Skeletal muscle tissue (tissue), 4 donors: ENCODE results near the gene TRABD2B. TPM values are rescaled to one million over a fixed set of nuclear protein-coding genes. Genes with fewer than 3 reads are reported as not detected.

Source experiments
- H3K27ac ChIP-seq: one replicate; pipeline ENCODE4 v1.7.0; 2013; ENCODE audit warnings: mild to moderate bottlenecking, low read depth, low read length, inconsistent platforms
- H3K27me3 ChIP-seq, 3 donors: one replicate each; pipeline ENCODE4 v1.7.0; 2013; ENCODE audit warnings: low read length in 3 of 3; ENCODE audit not compliant: control insufficient read depth in 3 of 3, insufficient read depth in 3 of 3
- H3K36me3 ChIP-seq, 3 donors: one replicate each; pipeline ENCODE4 v1.7.0; 2013; ENCODE audit warnings: low read length in 3 of 3; ENCODE audit not compliant: control insufficient read depth in 3 of 3, insufficient read depth in 3 of 3
- H3K4me1 ChIP-seq, 3 donors: one replicate each; pipeline ENCODE4 v1.7.0; 2013; ENCODE audit warnings: low read length in 3 of 3, mild to moderate bottlenecking in 3 of 3; ENCODE audit not compliant: control insufficient read depth in 3 of 3, insufficient read depth in 3 of 3
- H3K4me3 ChIP-seq, 3 donors: one replicate each; pipeline ENCODE4 v1.7.0; 2013; ENCODE audit warnings: low read length in 3 of 3
- H3K9ac ChIP-seq, 3 donors: one replicate each; pipeline ENCODE4 v1.7.0; 2013; ENCODE audit warnings: low read length in 3 of 3, mild to moderate bottlenecking in 3 of 3, moderate library complexity in 2 of 3, low read depth in 1 of 3
- H3K9me3 ChIP-seq, 3 donors: one replicate each; pipeline ENCODE4 v1.7.0; 2013; ENCODE audit warnings: low read length in 3 of 3; ENCODE audit not compliant: control insufficient read depth in 3 of 3
- total RNA-seq: library from RNA; depleted of rRNA; stranded (reverse); fragments of >200 nt; gene quantifications from one replicate; pipeline ENCODE4 v1.2.3, GENCODE V29; 2014
- donor health status: Osteomylitis.

TRABD2B gene
- total RNA-seq, 1 donor from 2014 or later = 0.52 TPM

DNA sequence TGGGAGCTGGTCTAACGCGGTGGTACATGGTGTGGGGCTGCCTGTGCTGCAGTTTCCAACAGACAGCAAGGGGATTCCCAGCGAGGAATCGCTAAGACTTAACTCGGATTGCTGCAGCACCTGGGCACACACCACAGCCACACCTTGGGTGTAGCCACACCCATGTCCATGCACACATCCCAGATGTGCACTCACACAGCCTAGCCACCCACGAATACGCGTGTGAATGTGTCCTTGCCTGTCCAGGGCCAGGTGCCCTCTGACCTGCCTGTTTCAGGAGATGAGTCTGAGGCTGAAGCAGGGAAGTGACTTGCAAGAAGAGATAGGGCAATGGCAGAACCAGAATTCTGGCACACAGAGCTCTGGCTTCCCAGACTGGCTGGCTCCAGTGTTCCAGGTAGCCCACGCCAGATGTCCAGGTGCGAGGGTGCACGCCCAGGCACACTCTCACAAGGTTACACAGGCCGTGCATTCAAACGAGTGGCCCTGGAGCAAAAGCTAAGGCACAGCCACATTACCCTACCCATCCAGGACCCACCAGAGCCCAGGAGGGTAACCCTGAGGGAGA, 272.7 kb downstream of the TRABD2B start:
- Histone ChIP-seq H3K9me3 (no peaks in the 10 kb centered on the region), H3K36me3 (no peaks in the 10 kb centered on the region), H3K27me3 (peaks cover 45 to 57% (median 49%) of the 10 kb centered on the region in 3 donors), H3K4me3 (no peak overlapping the region), H3K4me1 (peaks cover 2 to 16% (median 15%) of the 10 kb centered on the region in 3 donors), H3K27ac (no peak overlapping the region), H3K9ac (no peak overlapping the region)

DNA sequence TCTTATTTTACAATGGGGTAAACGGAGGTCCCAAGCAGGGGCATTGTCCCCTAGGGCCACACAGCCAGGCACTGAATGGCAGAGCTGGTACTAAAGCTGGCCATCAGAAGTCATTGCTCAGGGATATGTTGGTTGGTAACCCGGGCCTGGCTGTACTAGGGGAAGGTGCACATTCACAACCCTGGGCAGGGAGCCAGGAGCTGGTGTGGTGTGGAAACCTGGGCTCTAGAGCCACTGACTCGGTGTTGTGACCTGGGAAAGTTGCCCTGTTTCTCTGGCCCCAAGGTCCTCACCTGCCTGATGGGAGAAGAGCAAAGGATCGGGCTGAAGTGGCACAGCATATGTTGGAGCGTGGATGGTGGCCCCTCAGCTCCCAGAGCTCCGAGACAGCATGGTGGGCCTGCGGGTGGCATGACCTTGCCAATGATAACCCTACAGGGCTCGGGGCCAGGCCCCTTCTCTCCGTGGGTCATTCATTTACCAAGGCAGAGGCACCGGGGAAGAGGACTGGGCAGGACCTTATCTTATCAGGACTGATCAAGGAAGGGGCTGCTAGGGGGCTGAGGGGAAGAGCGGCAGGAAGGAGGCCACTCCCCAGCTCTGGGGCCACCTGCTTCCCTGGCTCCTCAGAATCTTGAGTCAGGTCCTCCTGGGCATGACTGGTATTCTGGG, 274.1 kb downstream of the TRABD2B start:
- Histone ChIP-seq H3K27me3 (peaks cover 45 to 57% (median 55%) of the 10 kb centered on the region in 3 donors), H3K36me3 (no peaks in the 10 kb centered on the region), H3K4me3 (no peak overlapping the region), H3K27ac (no peak overlapping the region), H3K4me1 (peaks cover 2 to 16% (median 15%) of the 10 kb centered on the region in 3 donors), H3K9ac (no peak overlapping the region), H3K9me3 (no peaks in the 10 kb centered on the region)

DNA sequence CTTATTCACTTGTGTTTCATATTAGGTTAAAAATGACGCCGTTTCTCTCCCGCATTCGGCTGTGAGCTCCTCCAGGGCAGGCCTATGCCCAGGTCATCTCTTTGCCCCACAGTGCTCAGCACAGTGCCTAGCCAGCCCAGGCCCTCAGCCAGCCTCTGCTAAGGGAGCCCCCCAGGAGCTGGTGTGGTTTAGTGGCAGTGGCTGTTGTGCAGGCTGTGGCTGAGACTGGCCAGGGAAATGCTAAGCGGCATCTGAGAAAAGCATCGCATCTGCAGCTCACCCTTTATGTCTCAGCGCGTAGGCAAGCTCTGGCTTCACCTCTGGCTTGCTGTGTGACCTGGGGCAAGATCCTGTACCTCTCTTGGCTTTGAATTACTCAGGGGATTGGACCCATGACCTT, 275.1 kb downstream of the TRABD2B start:
- H3K36me3 ChIP-seq = no peaks in the 10 kb centered on the region
- no peak overlapping the region for H3K4me3 ChIP-seq
- H3K4me1 ChIP-seq = peaks cover 2 to 16% (median 15%) of the 10 kb centered on the region in 3 donors
- H3K27me3 ChIP-seq = peaks cover 45 to 62% (median 58%) of the 10 kb centered on the region in 3 donors
- no peak overlapping the region for H3K9ac ChIP-seq
- no peaks in the 10 kb centered on the region for H3K9me3 ChIP-seq
- H3K27ac ChIP-seq = no peak overlapping the region

DNA sequence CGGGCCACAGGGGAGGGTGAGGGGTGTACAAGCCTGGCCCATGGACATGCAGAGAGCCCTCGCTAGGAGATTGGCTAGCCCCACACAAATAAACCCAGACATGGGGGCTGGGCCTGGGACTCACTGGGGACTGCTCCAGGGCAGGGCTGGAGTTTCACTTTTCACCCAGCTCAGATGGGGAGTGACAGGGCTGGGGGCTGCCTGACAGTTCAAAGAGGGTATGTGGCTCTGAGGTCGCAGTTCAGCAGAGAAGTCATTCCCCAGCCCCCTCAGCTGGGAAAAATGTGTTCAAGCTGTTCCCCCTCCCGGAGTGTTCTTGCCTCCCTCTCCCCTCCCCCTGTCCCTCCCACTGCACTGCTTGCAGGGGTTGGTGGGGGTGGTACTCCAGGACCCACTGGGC, 277.1 kb downstream of the TRABD2B start:
- Histone ChIP-seq H3K36me3 (no peaks in the 10 kb centered on the region), H3K27me3 (peaks cover 46 to 64% (median 52%) of the 10 kb centered on the region in 3 donors), H3K9ac (no peak overlapping the region), H3K27ac (no peak overlapping the region), H3K4me3 (no peak overlapping the region), H3K9me3 (no peaks in the 10 kb centered on the region), H3K4me1 (peaks cover 0 to 6% (median 5%) of the 10 kb centered on the region in 3 donors)

DNA sequence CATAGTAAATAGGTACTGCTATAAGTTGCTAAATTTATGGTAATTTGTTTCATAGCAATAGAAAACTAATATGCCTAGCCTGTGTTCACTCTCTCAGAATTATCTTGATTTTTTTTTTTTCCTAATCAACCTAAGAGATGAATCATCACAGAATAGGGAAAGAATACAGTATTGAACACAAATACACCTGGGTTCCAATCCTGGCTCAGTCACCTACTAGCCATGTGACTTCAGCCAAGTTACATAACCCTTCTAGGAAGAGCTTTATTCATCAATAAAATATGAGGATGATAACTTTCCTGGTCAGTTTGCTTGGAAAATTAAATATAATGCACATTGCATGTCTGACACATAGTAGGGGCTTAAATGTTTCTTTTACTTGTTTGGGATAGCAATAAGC, 279.8 kb downstream of the TRABD2B start:
- Histone ChIP-seq H3K27ac (no peak overlapping the region), H3K9ac (no peak overlapping the region), H3K27me3 (peaks cover 45 to 66% (median 53%) of the 10 kb centered on the region in 3 donors), H3K9me3 (no peaks in the 10 kb centered on the region), H3K36me3 (no peaks in the 10 kb centered on the region), H3K4me3 (no peak overlapping the region), H3K4me1 (no peaks in the 10 kb centered on the region)

DNA sequence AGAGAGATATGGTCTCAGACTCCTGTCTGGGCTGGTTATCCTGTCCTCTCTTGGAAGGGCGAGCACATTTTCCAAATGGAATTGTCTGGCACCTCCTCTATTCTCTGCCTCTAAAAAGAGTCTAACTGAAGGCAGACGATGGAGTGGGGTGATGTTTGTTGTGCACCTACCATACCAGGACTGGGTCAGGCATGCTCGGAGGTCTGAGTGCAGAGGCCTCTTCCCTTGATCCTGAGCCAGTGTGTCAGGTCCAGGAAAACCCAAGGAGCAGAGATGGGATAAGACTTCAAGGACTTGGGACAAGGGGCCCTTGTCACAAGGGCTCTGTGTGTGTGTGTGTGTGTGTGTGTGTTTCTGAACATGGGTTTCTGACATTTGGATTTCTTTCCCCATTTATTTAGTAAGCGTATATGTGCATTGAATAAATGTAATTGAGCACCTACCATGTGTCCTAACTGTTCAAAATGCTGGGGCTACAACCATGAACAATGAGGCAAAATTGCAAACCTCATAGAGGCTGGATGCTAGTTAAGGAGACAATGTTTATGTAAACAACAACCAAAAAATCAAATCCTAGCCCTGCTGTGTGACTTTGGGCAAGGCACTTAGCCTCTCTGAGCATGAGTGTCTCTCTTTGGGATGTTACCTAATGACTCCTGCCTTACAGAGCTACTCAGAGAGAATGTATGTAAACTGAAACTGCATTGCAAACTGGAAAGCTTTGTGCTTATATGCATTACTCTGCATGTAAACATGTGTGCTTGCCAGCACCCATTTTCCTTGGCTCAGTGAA, 283.0 kb downstream of the TRABD2B start:
- Histone ChIP-seq H3K27me3 (peaks cover 65 to 81% (median 70%) of the 10 kb centered on the region in 3 donors), H3K4me3 (no peak overlapping the region)

DNA sequence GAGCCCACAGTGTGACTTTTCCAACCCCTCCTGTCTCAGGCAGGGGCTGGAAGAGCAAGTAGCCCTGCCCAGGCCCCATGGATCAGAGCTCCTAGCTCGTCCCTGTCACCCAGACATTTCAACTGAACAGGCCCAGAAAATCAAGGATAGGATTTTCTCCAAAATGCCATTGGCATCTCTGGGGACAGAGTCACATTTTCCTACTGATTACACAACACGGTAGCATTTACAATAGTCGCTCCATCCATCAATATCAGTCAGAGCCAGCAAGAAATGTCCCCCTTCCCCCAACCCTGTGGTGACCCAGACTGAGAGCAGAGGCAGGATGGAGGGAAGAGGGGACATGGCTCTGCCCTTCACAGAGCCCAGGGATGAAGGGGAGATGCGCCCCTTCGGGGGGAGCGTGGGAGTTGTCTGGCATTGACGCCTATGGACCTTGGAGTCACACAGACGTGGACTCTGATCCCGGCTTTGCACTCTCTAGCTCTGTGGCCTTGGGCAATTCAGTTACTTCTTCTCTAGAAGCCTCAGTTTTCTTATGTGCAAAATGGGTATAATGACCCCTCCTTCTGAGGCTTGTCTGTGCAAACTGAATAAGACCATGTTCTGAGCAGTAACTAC, 283.7 kb downstream of the TRABD2B start:
- no peak overlapping the region for H3K9ac ChIP-seq
- no peaks in the 10 kb centered on the region for H3K36me3 ChIP-seq
- H3K27ac ChIP-seq = no peak overlapping the region
- peaks cover 72 to 87% (median 77%) of the 10 kb centered on the region in 3 donors for H3K27me3 ChIP-seq
- no peak overlapping the region for H3K4me3 ChIP-seq
- peaks cover 17 to 21% (median 20%) of the 10 kb centered on the region in 3 donors for H3K4me1 ChIP-seq
- no peaks in the 10 kb centered on the region for H3K9me3 ChIP-seq

More for the DNA sequence above, 283.0 kb downstream of the TRABD2B start:
- peaks cover 12 to 14% (median 13%) of the 10 kb centered on the region in 3 donors for H3K4me1 ChIP-seq
- H3K9me3 ChIP-seq = no peaks in the 10 kb centered on the region
- H3K27ac ChIP-seq = no peak overlapping the region
- H3K36me3 ChIP-seq = no peaks in the 10 kb centered on the region
- no peak overlapping the region for H3K9ac ChIP-seq

DNA sequence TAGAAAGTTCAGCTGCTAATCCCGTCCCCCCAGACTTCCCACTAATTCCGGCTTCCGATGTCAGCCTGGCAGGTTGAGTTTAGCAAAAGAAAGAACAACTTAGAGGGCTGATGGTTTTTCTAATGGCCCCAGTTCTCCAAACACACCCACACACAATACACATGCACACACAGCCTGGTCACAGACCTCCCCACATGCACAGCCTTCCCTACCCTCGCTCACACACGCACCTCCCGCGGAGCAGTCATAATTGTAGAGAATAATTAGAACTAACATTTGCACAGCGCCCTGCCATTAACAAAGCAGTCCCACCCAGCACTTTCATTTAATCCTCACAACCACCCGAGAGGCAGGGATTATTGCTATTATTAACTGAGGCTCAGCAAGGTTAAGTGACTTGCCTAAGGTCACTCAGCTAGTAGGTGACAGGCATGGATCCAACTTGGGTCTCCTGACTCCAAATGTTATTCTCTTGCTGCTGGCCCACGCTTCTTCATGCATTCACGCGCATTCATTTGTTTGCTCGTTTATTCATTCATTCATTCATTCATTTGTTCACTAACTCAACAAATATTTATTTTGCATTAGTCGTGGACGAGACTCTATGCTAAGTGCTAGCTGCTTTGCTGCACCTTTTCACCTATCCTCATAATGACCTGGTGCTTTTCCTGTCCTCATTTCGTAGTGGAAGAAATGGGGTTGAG, 284.4 kb downstream of the TRABD2B start:
- no peak overlapping the region for H3K4me3 ChIP-seq
- no peak overlapping the region for H3K27ac ChIP-seq
- H3K36me3 ChIP-seq = no peaks in the 10 kb centered on the region
- H3K27me3 ChIP-seq = peaks cover 76 to 86% (median 84%) of the 10 kb centered on the region in 3 donors
- no peak overlapping the region for H3K9ac ChIP-seq
- H3K4me1 ChIP-seq = peaks cover 17 to 23% (median 20%) of the 10 kb centered on the region in 3 donors
- no peaks in the 10 kb centered on the region for H3K9me3 ChIP-seq

DNA sequence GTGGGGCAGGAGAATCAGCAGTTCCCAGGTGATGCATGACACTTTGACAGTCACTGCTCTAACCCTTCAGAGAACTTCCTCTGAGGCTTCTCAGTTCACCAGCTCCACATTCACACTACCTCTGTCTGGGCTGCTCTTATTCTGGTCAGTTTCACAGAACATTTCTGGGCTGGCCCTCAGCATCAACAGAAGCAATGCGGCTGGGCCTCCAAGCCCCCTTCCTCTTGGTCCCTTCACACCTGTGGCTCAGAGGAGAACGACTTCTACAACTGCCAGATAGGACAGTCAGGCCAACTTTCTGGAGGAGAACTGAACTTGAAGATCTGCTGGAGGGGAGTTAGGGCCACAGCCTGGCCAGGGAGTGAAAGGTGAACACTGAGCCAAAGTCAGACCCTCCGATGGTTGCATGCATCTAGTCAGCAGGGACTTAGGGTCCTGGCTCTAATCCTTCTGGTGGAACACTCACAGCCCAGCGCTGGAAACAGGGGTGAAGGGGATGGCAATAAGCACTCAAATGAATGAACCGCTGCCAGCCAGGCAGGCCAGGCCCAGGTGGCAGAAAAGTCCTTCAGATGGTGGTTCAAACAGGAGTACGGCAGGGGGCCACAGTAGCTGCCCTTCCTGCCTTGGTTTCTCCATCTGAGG, 285.2 kb downstream of the TRABD2B start:
- Histone ChIP-seq H3K9ac (no peak overlapping the region), H3K9me3 (no peaks in the 10 kb centered on the region), H3K36me3 (no peaks in the 10 kb centered on the region), H3K4me1 (peaks cover 17 to 23% (median 20%) of the 10 kb centered on the region in 3 donors), H3K4me3 (no peak overlapping the region), H3K27me3 (peaks cover 81 to 90% (median 89%) of the 10 kb centered on the region in 3 donors), H3K27ac (no peak overlapping the region)
